ENCODE results near the gene GJC2. TPM values are rescaled to one million over a fixed set of nuclear protein-coding genes. Genes with fewer than 3 reads are reported as not detected.
"Not testable (repeated sequence)": the region's sequence is repeated elsewhere in the genome, so short reads cannot be mapped to it uniquely, and the experiment has no call there.

Gene GJC2
- total RNA-seq, 2 experiments from 2014 or later: 1.1 to 1.8 TPM

DNA sequence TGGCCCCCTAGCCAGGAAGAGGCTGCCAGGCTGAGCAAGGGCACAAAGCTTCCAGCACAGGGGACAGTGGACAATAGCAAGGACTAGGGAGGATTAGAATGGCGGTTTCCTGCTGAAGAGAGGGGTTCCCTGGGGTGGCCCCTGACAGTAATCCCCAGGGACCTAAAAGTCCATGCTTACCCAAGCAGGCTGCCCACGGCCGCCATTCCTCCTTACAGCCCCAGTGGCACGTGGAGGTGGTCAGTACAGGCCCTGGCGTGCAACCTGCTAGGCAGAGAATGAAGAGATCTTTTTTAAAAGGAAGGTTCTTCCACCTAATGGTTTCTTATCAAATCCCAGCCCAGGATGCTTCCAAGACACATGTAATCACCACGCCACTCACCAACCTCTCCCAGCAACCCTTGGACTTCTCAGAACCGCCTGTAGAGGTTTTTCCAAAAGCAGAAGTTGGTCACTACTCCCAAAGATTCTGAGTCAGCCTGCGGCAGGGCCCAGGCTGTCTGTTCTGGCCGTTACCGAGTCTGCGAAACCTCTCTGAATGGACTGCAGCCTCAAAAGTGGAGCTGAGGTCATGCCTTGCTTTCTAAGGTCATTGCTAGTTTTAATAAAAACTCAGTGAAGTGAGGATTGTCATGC, 41.6 kb upstream of the GJC2 start:
- peaks cover 38% of the 10 kb centered on the region for H3K4me1 Mint-ChIP-seq
- peaks cover 4% of the 10 kb centered on the region for H3K36me3 Mint-ChIP-seq
- peak overlapping the region; percentile 85 for H3K4me3 Mint-ChIP-seq
- DNase-seq (no peak), ATAC-seq (no peak)
- CTCF ChIA-PET: interaction anchor here (2.1 to 2.3 kb wide), 2 partner anchors 26 to 58 kb away, joined by 5 to 6 read pairs; partner anchors contain the start of genes ARF1 and IBA57
- H3K27me3 Mint-ChIP-seq: no peaks in the 10 kb centered on the region
- H3K9me3 Mint-ChIP-seq (ENCODE audit: low read depth): no peaks in the 10 kb centered on the region
- H3K27ac Mint-ChIP-seq: peak overlapping the region; percentile 88

DNA sequence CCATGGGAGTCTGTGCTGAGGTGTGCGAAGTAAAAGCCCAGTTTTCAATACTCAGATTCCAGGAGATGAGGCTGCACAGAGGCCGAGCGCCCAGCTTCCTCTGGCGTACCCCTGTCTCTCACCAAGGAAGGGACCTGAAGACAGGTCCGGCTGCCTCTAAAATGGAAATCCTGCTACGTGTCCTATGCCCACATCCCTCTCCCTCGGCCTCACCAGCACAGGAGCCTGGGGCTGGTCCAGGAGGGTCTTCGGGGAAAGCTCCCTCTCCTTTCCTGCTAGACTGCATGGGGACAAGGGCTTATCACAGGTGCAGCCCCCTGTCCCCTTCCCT, 41.0 kb upstream of the GJC2 start:
- Mint-ChIP-seq H3K9me3 (ENCODE audit: low read depth) (no peaks in the 10 kb centered on the region), H3K27ac (peak overlapping the region; percentile 88), H3K4me1 (peaks cover 34% of the 10 kb centered on the region), H3K4me3 (peak overlapping the region; percentile 85), H3K27me3 (no peaks in the 10 kb centered on the region), H3K36me3 (peaks cover 4% of the 10 kb centered on the region)
- CTCF ChIA-PET: interaction anchor here (2.1 to 2.3 kb wide), 2 partner anchors 27 to 58 kb away, joined by 5 to 6 read pairs; partner anchors contain the start of genes ARF1 and IBA57
- DNase-seq (no peak), ATAC-seq (no peak)

DNA sequence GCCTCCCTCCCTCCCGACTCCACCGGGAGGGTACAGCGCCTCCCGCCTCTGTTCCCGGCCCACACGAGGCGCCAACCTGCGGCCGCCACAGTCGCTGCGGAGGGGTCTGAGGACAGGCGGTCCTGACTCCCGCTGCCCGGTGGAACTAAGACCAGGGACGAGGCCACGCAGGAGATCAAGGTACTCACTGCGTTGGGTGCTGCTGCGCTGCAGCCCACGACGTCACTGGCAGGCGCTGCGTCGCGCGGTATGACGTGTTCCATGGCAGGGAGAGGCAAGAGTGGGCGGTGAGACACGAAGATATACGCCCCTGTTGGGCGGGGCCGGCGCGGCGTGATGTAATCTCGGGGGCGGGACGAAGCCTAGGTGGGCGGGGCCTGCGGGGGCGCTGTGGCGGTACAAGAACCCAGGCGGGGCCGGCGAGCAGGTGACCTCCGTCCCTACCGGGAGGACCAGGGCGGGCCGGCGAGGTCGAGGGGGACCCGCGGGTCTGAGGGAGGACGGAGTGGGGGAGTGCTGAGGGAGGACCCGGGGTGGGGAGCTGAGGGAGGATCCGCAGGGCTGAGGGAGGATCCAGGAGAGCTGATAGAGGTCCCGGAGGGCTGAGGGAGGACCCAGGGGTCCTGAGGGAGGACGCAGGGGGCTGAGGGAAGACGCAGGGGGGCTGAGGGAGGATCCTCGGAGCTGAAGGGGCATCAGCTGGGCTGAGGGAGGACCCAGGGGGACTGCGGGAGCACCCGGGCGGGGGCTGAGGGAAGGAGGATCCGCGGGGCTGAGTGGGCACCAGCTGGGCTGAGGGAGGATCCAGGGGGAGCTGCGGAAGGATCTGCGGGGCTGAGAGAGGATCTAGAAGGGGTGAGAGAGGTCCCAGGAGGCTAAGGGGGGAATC, 40.4 kb upstream of the GJC2 start, which contains the start of gene MRPL55:
MRPL55 (minus strand) TSS at position 227 of the 889 bp plus-strand sequence. CDS start 1,039 bp downstream, outside the sequence.
- peak; percentile 98 for DNase-seq
- CTCF ChIA-PET: interaction anchor here (2.1 to 2.7 kb wide), 3 partner anchors 10 to 27 kb away, joined by 6 to 14 read pairs (median 6); partner anchors contain the start of gene ARF1
- Mint-ChIP-seq H3K27ac (peak within 1 kb of the TSS; percentile 88), H3K4me3 (peak within 1 kb of the TSS; percentile 85), H3K9me3 (ENCODE audit: low read depth) (no peaks in the 10 kb centered on the region), H3K27me3 (no peaks in the 10 kb centered on the region), H3K4me1 (peaks cover 28% of the 10 kb centered on the region), H3K36me3 (peaks cover 4% of the 10 kb centered on the region)
- peak; percentile 96 for ATAC-seq

DNA sequence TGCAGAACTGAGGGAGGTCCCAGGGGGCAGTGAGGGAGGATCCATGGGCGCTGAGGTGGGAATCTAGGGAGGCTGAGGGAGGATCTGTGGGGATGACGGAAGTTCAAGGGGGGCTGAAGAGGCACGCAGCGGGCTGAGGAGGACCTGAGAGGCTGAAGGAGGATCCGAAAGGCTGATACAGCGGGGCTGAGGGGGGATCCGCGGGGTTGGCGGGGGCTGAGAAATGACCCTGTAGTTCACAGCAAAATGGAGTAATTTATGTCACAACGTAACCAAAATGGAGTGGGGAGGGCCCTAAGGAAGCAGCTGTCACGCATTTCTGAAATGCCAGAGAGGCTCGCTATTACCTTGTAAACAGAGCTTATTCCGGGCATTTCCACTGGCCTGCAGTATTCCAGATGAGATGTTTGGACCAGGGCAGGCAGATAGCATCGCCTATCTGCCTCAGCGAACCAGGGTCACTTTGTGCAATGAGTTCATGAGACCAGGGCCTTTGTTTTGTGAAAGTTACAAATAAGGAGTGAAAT, 39.7 kb upstream of the GJC2 start:
- peaks cover 4% of the 10 kb centered on the region for H3K36me3 Mint-ChIP-seq
- peaks cover 24% of the 10 kb centered on the region for H3K4me1 Mint-ChIP-seq
- no peaks in the 10 kb centered on the region for H3K9me3 Mint-ChIP-seq (ENCODE audit: low read depth)
- DNase-seq: no peak
- no peaks in the 10 kb centered on the region for H3K27me3 Mint-ChIP-seq
- peak overlapping the region; percentile 88 for H3K27ac Mint-ChIP-seq
- peak overlapping the region; percentile 85 for H3K4me3 Mint-ChIP-seq
- no peak for ATAC-seq
- CTCF ChIA-PET: interaction anchor here (1.5 to 2.7 kb wide), 4 partner anchors 9 to 48 kb away, joined by 3 to 14 read pairs (median 6); partner anchors contain the start of gene ARF1

DNA sequence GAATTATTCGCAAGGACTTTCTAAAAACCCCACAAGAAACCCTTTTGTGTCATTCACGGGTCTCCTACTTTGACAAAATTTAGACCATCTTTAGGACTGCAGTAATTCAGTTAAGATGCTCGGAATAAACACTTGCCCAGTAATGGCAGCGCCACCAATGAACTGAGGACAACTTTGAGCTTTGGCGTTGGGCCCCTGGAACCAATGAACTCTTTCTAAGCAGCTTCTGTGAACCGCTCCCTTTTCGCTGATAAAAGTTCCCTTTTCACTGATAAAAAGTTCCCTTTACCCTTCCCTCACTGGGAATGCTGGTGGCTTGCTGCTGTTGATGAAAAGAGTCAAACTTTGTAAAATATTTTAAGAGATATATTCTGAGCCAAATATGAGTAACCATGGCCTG, 39.2 kb upstream of the GJC2 start:
- no peaks in the 10 kb centered on the region for H3K9me3 Mint-ChIP-seq (ENCODE audit: low read depth)
- no peak for ATAC-seq
- H3K4me3 Mint-ChIP-seq: no peak overlapping the region
- CTCF ChIA-PET: interaction anchor here (1.5 to 2.7 kb wide), 4 partner anchors 8 to 47 kb away, joined by 3 to 14 read pairs (median 6); partner anchors contain the start of gene ARF1
- H3K36me3 Mint-ChIP-seq: peaks cover 4% of the 10 kb centered on the region
- H3K27me3 Mint-ChIP-seq: no peaks in the 10 kb centered on the region
- H3K27ac Mint-ChIP-seq: no peak overlapping the region
- H3K4me1 Mint-ChIP-seq: peaks cover 24% of the 10 kb centered on the region
- DNase-seq: no peak

DNA sequence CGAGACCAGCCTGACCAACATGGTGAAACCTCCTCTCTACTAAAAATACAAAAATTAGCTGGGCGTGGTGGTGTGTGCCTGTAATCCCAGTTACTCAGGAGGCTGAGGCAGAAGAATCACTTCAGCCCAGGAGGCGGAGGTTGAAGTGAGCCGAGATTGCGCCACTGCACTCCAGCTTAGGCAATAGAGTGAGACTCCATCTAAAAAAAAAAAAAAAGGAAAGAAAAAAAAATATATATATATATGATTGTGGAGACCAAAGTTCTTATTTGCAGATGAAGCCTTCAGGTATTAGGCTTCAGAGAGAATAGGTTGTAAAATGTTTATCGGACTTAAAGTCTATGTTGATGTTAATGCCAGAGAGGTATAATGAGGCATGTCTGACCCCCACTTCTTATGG, 38.4 kb upstream of the GJC2 start:
- H3K4me1 Mint-ChIP-seq: peaks cover 24% of the 10 kb centered on the region
- not testable (repeated sequence) for DNase-seq; H3K27me3 Mint-ChIP-seq; H3K9me3 Mint-ChIP-seq (ENCODE audit: low read depth); H3K27ac Mint-ChIP-seq; ATAC-seq; H3K36me3 Mint-ChIP-seq; H3K4me3 Mint-ChIP-seq
- CTCF ChIA-PET: interaction anchor here (1.5 to 2.7 kb wide), 2 partner anchors 19 to 46 kb away, joined by 3 to 14 read pairs; no protein-coding TSS in a partner anchor

DNA sequence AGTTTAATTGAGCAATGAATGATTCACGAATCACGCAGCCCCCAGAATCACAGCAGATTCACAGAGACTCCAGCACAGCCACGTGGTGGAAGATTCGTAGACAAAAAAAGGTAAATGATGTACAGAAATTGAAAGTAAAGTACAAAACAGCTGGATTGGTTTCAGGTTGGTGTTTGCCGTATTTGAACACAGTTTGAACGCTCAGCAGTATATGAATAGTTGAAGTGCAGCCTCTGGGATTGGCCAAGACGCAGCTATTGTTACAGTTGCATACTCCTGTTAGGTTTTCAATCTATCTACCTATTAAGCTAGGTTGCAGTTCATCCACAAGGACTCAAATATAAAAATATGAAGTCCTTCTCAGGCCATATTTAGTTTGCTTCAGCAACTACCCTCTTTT, 37.6 kb upstream of the GJC2 start:
- Mint-ChIP-seq H3K9me3 (ENCODE audit: low read depth) (no peaks in the 10 kb centered on the region), H3K4me1 (peaks cover 24% of the 10 kb centered on the region), H3K36me3 (peaks cover 1% of the 10 kb centered on the region), H3K27ac (no peak overlapping the region), H3K4me3 (no peak overlapping the region), H3K27me3 (no peaks in the 10 kb centered on the region)
- DNase-seq (no peak), ATAC-seq (no peak)
- CTCF ChIA-PET: interaction anchor here (0.5 to 1.2 kb wide), 3 partner anchors 17 to 380 kb away, joined by 3 to 5 read pairs (median 3); no protein-coding TSS in a partner anchor

DNA sequence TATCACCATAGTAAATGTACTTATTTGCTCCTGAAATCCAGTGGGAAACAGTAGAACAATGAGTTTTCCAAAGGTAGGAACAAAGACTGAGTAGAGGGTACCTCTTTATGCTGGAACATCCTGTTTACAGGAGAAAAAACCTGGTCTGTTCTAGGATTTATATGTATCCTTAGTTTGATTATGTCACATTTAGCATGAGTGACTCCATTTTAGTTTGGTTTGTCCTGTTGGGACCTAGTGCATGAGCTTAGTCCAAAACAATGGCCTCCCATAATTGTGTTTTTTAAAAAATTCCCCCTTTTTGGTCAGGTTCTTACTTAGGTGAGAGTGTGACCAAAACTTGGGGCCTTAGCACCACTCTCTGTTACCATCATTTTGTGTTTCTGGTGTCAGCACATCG, 37.1 kb upstream of the GJC2 start:
- Mint-ChIP-seq H3K36me3 (peaks cover 4% of the 10 kb centered on the region), H3K27ac (no peak overlapping the region), H3K9me3 (ENCODE audit: low read depth) (no peaks in the 10 kb centered on the region), H3K27me3 (no peaks in the 10 kb centered on the region), H3K4me3 (no peak overlapping the region), H3K4me1 (peaks cover 21% of the 10 kb centered on the region)
- CTCF ChIA-PET: interaction anchor here (0.7 to 1.2 kb wide), 2 partner anchors 16 to 18 kb away, joined by 3 to 5 read pairs; no protein-coding TSS in a partner anchor
- ATAC-seq: no peak
- no peak for DNase-seq

DNA sequence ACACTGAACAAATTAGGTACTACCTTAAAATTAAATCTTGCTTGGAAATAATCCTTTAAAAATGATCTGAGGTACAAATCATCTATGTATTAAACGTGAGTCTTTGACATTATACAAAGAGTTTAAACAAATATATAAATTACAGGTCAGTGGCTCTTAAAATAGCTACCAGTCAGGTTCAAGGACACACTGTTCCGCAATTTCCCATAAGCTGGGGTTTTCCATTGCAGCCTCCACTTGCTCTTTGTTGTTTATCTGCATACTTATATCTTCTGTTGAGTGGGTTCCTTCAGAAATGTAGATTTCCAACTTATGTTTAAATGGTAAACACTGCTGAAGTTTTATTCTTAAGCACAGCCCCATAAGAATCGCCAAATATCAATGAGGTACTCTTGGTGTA, 34.9 kb upstream of the GJC2 start:
- no peak overlapping the region for H3K4me3 Mint-ChIP-seq
- peaks cover 4% of the 10 kb centered on the region for H3K9me3 Mint-ChIP-seq (ENCODE audit: low read depth)
- no peaks in the 10 kb centered on the region for H3K27me3 Mint-ChIP-seq
- no peak overlapping the region for H3K27ac Mint-ChIP-seq
- peaks cover 6% of the 10 kb centered on the region for H3K4me1 Mint-ChIP-seq
- DNase-seq (no peak), ATAC-seq (no peak)
- CTCF ChIA-PET: no interaction called here
- peaks cover 8% of the 10 kb centered on the region for H3K36me3 Mint-ChIP-seq

DNA sequence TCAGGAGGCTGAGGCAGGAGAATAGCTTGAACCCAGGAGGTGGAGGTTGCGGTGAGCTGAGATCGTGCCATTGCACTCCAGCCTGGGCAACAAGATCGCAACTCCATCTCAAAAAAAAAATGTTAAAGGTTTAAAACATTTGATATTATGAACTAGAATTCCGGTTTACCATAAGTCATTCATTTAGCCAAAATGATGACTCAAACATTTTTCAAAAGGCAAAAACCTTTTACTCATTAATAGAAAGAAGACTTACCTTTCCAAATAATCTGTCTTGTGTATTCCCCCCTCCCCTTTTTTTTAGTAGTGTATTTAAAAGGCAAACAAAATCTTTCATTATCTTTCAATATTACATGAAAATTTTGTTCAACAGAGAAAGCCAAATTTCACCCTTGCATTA, 32.4 kb upstream of the GJC2 start:
- CTCF ChIA-PET: no interaction called here
- Mint-ChIP-seq H3K36me3 (peaks cover 8% of the 10 kb centered on the region), H3K9me3 (ENCODE audit: low read depth) (peaks cover 4% of the 10 kb centered on the region), H3K4me1 (peaks cover 4% of the 10 kb centered on the region), H3K27me3 (no peaks in the 10 kb centered on the region), H3K4me3 (no peak overlapping the region), H3K27ac (no peak overlapping the region)
- DNase-seq: no peak
- ATAC-seq: no peak

DNA sequence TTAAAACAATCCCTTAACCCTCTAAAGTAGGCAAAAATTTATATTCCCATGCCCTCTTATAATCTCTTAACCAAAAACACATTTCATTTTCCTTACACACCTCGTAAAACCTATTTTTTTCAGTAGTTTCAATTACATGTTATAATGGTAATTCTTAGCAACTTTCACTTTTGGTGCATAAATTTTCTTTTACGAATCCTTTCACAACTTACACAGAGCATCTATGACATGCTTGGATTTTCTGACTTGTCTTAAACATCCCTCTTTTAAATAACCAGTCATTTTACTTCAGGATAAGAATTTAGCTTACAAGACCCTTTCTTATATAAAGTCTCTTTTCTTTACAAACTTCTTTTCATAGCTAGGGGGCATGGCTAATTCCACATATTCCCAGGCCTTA, 31.7 kb upstream of the GJC2 start:
- Mint-ChIP-seq H3K4me1 (peaks cover 4% of the 10 kb centered on the region), H3K4me3 (no peak overlapping the region), H3K36me3 (peaks cover 8% of the 10 kb centered on the region), H3K27ac (no peak overlapping the region), H3K9me3 (ENCODE audit: low read depth) (peaks cover 4% of the 10 kb centered on the region), H3K27me3 (no peaks in the 10 kb centered on the region)
- DNase-seq: no peak
- CTCF ChIA-PET: interaction anchor here (1.5 kb wide), 1 partner anchor 13 kb away, joined by 5 read pairs; no protein-coding TSS in a partner anchor
- ATAC-seq: no peak

DNA sequence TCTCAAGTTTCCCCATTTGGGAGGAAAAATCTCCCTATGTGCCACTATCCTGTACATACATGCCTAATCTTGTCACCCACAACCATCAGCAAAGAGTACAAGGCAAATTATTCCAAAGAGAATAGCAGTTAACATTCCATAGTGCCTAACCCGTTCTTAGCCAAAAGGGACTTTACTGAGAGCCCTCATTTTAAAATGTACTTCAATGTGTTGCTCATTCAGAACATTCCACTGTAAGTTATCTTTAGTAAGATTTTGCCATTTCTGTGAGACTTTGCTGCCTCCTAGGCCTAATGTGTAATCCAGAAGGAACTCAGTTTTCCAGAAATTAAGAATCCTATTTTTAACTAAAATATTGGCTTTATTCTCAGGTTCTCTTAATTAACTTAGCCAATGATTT, 29.4 kb upstream of the GJC2 start:
- Mint-ChIP-seq H3K27ac (no peak overlapping the region), H3K9me3 (ENCODE audit: low read depth) (peaks cover 4% of the 10 kb centered on the region), H3K36me3 (peaks cover 8% of the 10 kb centered on the region), H3K4me3 (no peak overlapping the region), H3K4me1 (peaks cover 6% of the 10 kb centered on the region), H3K27me3 (peaks cover 2% of the 10 kb centered on the region)
- CTCF ChIA-PET: interaction anchor here (2.8 kb wide), 1 partner anchor 11 kb away, joined by 20 read pairs; no protein-coding TSS in a partner anchor
- no peak for ATAC-seq
- DNase-seq: no peak

DNA sequence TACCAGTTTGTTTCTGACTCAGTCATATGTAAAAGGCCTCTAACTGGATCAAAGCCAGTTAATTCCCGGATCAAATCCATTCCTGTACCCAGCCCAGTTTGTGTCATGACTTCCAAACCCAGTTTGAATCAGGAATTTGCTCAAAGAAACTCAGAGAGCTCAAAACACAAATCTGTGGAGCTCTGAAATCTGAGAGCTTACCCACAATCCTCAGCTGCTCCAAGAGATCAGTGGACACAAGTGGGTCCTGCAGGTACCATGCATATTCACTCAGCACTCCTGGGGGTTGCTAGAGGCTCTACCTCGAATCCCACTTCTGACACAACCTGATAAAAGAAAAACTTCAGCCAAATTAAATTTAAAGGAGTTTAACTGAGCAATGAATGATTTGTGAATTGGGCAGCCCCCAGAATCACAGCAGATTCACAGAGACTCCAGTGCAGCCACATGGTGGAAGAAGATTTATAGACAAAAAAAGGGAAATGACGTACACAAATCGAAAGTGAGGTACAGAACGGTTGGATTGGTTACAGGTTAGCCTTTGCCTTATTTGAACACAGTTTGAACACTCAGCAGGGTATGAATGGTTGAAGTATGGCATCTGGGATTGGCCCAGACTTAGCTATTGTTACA, 28.8 kb upstream of the GJC2 start:
- peak; percentile 57 for ATAC-seq
- peaks cover 2% of the 10 kb centered on the region for H3K27me3 Mint-ChIP-seq
- DNase-seq: no peak
- peaks cover 4% of the 10 kb centered on the region for H3K9me3 Mint-ChIP-seq (ENCODE audit: low read depth)
- peaks cover 7% of the 10 kb centered on the region for H3K4me1 Mint-ChIP-seq
- peak overlapping the region; percentile 31 for H3K4me3 Mint-ChIP-seq
- peak overlapping the region; percentile 49 for H3K27ac Mint-ChIP-seq
- H3K36me3 Mint-ChIP-seq: peaks cover 8% of the 10 kb centered on the region
- CTCF ChIA-PET: interaction anchor here (2.8 kb wide), 1 partner anchor 10 kb away, joined by 20 read pairs; no protein-coding TSS in a partner anchor
